BJ (cell line): Measurements from ENCODE around the gene TIGD3. TPM values are rescaled to one million over a fixed set of nuclear protein-coding genes. Genes with fewer than 3 reads are reported as not detected.

ENCODE experiments used
- CTCF ChIA-PET: fragments of 350-600 bp; formaldehyde crosslinking; extraction: SDS; loops from one replicate; lab custom pipeline; 2021; ENCODE audit warnings: antibody characterized with exemption, inconsistent platforms; lab: Yijun Ruan, JAX
- POLR2A ChIA-PET: fragments of 300-600 bp; sonication (Branson Sonifier 250); formaldehyde crosslinking; extraction: SDS; loops from one replicate; lab custom pipeline; 2021; ENCODE audit warnings: antibody characterized with exemption; lab: Charles Lee
- DNase-seq: peaks from one replicate; pipeline ENCODE4 v3.0.0-alpha.2; 2011; ENCODE audit warnings: low read depth
- H3K27me3 ChIP-seq: 2 replicates; pipeline ENCODE4 v1.6.0; 2011; ENCODE audit warnings: low read length; ENCODE audit not compliant: control insufficient read depth, insufficient read depth
- H3K36me3 ChIP-seq: 2 replicates; pipeline ENCODE4 v1.5.1; 2011; ENCODE audit warnings: low read length; ENCODE audit not compliant: control insufficient read depth, insufficient read depth
- H3K4me3 ChIP-seq: 2 replicates; pipeline ENCODE4 v1.5.1; 2011; ENCODE audit warnings: low read depth, mild to moderate bottlenecking, control low read depth, low read length
- polyA plus RNA-seq: library from polyadenylated mRNA; depleted of rRNA; stranded (reverse); fragments of >200 nt; gene quantifications from 2 replicates; pipeline ENCODE4 v1.2.3, GENCODE V29; 2011
- TF ChIP-seq, protein P1 (sequence below): IDR thresholded peaks from 2 replicates; pipeline ENCODE4 v1.5.1; 2011; ENCODE audit warnings: low read depth, mild to moderate bottlenecking, control low read depth, inconsistent platforms, low read length, moderate library complexity; ENCODE audit not compliant: insufficient read depth

Gene TIGD3
- polyA plus RNA-seq, 1 experiment = 0.06 TPM

DNA sequence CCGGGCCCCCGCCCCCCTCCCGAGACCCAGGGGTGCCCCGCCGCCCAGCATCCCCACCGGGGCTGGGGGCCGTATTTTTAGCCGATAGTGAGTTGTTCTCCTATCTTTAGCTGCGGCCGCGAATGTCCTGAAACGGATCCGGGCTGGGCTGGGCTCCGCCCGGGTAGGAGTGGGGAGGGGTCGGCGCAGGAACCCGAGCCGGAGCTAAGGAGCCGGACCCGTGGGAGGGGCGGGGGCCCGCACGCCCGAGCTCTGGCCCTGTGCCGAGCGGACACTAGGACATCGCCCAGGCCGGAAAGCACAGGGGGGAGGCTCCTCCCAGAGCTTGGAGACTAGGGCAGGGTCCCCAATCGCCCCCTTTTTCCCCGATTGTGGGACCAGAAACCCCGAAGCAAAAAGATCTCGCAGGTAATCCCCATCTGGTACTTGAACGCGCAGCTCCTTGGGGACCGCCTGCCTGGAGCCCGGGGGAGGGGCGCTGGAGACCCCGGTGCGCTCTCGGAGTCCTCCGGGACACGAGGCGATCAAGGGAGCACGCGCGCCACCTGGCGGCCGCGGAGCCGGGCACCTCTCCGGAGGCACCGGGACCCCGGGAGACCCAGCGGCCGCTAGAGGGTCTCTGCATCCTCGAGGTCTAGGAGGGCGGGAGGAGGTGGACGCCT is 39.2 kb upstream of the TIGD3 start:
- ChIA-PET POLR2A (interaction anchor here (0.6 to 2.9 kb wide), 4 partner anchors 13 to 172 kb away, joined by 3 to 24 read pairs (median 3); no protein-coding TSS in a partner anchor), CTCF (interaction anchor here (0.5 to 6.5 kb wide), 21 partner anchors 10 to 353 kb away, joined by 3 to 273 read pairs (median 5); partner anchors contain the start of genes CAPN1, DPF2 and POLA2)
- no peak for DNase-seq
- Histone ChIP-seq H3K27me3 (no peaks in the 10 kb centered on the region), H3K4me3 (peak overlapping the region; percentile 94), H3K36me3 (peaks cover under 1% of the 10 kb centered on the region; the same call in 1 of the 2 replicates)
- TF ChIP-seq, protein P1, sequence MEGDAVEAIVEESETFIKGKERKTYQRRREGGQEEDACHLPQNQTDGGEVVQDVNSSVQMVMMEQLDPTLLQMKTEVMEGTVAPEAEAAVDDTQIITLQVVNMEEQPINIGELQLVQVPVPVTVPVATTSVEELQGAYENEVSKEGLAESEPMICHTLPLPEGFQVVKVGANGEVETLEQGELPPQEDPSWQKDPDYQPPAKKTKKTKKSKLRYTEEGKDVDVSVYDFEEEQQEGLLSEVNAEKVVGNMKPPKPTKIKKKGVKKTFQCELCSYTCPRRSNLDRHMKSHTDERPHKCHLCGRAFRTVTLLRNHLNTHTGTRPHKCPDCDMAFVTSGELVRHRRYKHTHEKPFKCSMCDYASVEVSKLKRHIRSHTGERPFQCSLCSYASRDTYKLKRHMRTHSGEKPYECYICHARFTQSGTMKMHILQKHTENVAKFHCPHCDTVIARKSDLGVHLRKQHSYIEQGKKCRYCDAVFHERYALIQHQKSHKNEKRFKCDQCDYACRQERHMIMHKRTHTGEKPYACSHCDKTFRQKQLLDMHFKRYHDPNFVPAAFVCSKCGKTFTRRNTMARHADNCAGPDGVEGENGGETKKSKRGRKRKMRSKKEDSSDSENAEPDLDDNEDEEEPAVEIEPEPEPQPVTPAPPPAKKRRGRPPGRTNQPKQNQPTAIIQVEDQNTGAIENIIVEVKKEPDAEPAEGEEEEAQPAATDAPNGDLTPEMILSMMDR = peak; percentile 93

DNA sequence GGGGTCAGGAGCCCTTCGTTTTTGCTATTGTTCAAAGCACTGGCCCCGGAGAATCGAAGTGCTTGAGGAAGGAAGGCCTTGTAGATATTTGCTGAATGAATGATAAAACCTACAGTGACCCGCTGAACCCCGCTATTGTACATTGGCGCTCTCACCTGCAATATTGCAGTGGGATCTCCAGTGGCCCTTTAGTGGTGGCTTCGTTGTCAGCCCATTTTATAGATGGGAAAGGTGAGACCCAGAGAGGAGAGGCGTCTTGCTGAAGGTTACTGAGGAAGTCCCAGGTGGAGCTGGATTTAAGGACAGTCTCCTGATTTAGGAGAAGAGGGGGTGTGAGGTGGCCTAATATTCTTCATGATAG is 38.7 kb upstream of the TIGD3 start:
- TF ChIP-seq, protein P1 = no peak
- Histone ChIP-seq H3K36me3 (peaks cover 5% of the 10 kb centered on the region), H3K27me3 (no peaks in the 10 kb centered on the region), H3K4me3 (peak overlapping the region; percentile 94)
- no peak for DNase-seq
- POLR2A ChIA-PET = interaction anchor here (1.1 to 2.9 kb wide), 3 partner anchors 14 to 41 kb away, joined by 3 to 40 read pairs (median 24); no protein-coding TSS in a partner anchor
- CTCF ChIA-PET = interaction anchor here (0.6 to 6.5 kb wide), 18 partner anchors 9 to 241 kb away, joined by 3 to 273 read pairs (median 6); partner anchors contain the start of genes CAPN1, DPF2 and POLA2

DNA sequence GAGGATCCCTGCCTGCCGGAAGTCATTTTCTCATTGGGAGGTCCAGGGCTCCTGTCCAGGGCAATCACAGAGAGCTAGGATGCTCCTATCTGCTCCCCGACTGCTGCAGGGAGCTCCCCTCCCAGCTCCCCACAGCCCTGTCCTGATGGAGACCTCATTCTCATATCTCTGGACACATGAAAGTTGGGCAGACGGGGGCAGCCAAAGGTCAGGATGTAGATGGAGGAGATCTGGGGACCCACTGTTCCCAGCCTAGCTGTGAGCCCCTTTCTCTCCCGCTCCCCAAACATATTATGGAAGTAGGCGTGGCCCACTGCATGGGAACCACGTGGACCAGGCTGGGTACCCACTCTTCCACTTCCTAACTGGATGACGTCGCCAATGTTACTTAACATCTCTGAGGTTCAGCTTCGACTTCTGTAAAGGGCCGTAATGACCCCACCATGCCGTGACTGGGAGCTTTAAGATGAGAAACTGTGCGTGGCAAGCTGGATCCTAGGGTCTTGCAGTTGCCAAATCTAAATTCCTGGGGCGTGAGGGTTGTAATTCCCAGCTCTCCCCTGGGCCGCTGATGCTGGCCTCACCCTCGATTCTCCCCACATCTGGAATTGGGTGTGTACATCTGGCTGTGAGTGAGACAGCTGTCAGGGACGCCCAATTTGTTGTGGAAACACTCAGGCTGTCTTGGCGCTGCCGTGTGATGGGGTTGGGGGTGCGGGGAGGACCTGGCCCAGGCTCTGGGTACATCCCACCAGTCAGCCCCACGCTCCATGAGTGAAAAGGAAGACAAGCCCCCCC is 38.1 kb upstream of the TIGD3 start:
- TF ChIP-seq, protein P1 = no peak
- POLR2A ChIA-PET = interaction anchor here (0.5 to 2.9 kb wide), 5 partner anchors 14 to 65 kb away, joined by 3 to 40 read pairs (median 8); no protein-coding TSS in a partner anchor

DNA sequence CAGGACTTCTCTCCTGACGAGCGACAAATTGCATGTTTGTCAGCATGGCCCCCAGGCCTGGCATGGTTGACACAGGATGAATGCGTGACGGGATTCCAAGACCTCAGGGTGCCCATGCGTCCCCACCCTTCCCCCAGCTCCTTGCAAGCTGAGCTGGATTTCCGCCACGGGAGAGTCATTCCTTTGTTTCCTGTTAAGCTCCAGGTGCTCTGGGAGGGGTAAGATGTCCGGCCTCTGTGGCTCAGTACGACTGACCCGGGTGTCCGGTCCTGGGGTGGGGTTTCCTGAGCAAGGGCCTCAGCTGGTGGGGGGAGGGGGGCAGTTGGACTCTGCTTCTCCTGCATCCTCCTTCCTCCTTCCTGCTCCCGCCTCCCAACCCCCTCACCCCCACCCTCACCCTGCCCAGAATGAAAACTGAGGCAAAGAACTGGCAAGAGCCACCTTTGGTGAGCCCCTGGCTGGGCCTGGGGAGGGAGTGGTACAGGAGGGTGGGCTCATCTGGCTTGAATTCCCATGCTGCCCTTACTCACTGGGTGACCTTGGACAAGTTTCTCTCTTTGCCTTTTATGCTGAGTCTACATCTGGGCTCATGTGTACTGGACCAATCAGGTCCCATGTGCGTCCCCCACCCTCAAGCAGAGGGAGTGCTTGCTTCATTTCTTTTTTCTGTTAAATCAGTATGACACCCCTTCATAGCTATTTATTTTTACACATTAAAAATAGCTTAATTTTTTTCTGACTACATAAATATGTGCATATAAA is 37.3 kb upstream of the TIGD3 start:
- Histone ChIP-seq H3K36me3 (peaks cover 19% of the 10 kb centered on the region), H3K4me3 (peak overlapping the region; percentile 94), H3K27me3 (no peaks in the 10 kb centered on the region)
- POLR2A ChIA-PET = interaction anchor here (0.5 to 2.9 kb wide), 7 partner anchors 16 to 64 kb away, joined by 4 to 40 read pairs (median 8); no protein-coding TSS in a partner anchor
- TF ChIP-seq, protein P1 = no peak
- CTCF ChIA-PET = interaction anchor here (1.0 to 6.5 kb wide), 13 partner anchors 8 to 103 kb away, joined by 3 to 273 read pairs (median 7); partner anchors contain the start of genes DPF2 and POLA2
- no peak for DNase-seq

More for the DNA sequence above, 38.1 kb upstream of the TIGD3 start:
- peaks cover 11% of the 10 kb centered on the region for H3K36me3 ChIP-seq
- peak; percentile 98 for DNase-seq
- H3K4me3 ChIP-seq = peak overlapping the region; percentile 94
- H3K27me3 ChIP-seq = no peaks in the 10 kb centered on the region
- CTCF ChIA-PET = interaction anchor here (0.6 to 6.5 kb wide), 18 partner anchors 9 to 240 kb away, joined by 3 to 273 read pairs (median 6); partner anchors contain the start of genes CAPN1, DPF2 and POLA2
